LNCaP clone FGC (cell line): ENCODE results near the gene C1orf56.

Experiments
- DNase-seq: peaks from one replicate; pipeline ENCODE4 v3.0.0-alpha.2; 2011; ENCODE audit warnings: low read depth
- H3K4me3 ChIP-seq: 2 replicates; pipeline ENCODE4 v1.5.1; 2011; ENCODE audit warnings: mild to moderate bottlenecking, low read depth, low read length, control low read depth
- CTCF ChIP-seq: IDR thresholded peaks from 2 replicates; pipeline ENCODE4 v1.5.1; 2012; ENCODE audit warnings: mild to moderate bottlenecking; ENCODE audit not compliant: control insufficient read depth, insufficient read depth; ENCODE audit errors: extremely low read depth

C1orf56 gene

GRCh38 chr1:151060007-151060656 lies 12.6 kb downstream of the C1orf56 start, which contains the start of gene MLLT11:
TSS of gene MLLT11 (plus strand) at chr1:151060397. CDS start at chr1:151067225, 6,828 bp downstream.
- TF ChIP-seq CTCF = no peak
- H3K4me3 ChIP-seq = peak within 1 kb of the TSS; percentile 75
- DNase-seq = no peak

GRCh38 chr1:151060657-151061421 lies 13.3 kb downstream of the C1orf56 start:
- no peak for TF ChIP-seq CTCF
- DNase-seq = no peak

GRCh38 chr1:151061704-151062103 lies 14.2 kb downstream of the C1orf56 start:
- DNase-seq = no peak
- no peak for TF ChIP-seq CTCF
- H3K4me3 ChIP-seq = no peak overlapping the region

More at GRCh38 chr1:151060657-151061421, 13.3 kb downstream of the C1orf56 start:
- no peak overlapping the region for H3K4me3 ChIP-seq

- DNase-seq = no peak
- no peak overlapping the region for H3K4me3 ChIP-seq
- no peak for TF ChIP-seq CTCF
Measured at GRCh38 chr1:151062741-151063371, 15.3 kb downstream of the C1orf56 start.

GRCh38 chr1:151065089-151065645 lies 17.6 kb downstream of the C1orf56 start:
- no peak for DNase-seq
- H3K4me3 ChIP-seq = no peak overlapping the region
- TF ChIP-seq CTCF = no peak

GRCh38 chr1:151067185-151067584 lies 19.6 kb downstream of the C1orf56 start:
- TF ChIP-seq CTCF = no peak
- no peak for DNase-seq
- no peak overlapping the region for H3K4me3 ChIP-seq
